Fibroblast of peridontal ligament (primary cell): ENCODE measurements around the gene PCYT2.
"Not testable (repeated sequence)": the region's sequence is repeated elsewhere in the genome, so short reads cannot be mapped to it uniquely, and the experiment has no call there.

Source experiments
- DNase-seq: peaks from one replicate; pipeline ENCODE4 v3.0.0-alpha.2; 2010; ENCODE audit errors: extremely low read depth

PCYT2 gene

DNA sequence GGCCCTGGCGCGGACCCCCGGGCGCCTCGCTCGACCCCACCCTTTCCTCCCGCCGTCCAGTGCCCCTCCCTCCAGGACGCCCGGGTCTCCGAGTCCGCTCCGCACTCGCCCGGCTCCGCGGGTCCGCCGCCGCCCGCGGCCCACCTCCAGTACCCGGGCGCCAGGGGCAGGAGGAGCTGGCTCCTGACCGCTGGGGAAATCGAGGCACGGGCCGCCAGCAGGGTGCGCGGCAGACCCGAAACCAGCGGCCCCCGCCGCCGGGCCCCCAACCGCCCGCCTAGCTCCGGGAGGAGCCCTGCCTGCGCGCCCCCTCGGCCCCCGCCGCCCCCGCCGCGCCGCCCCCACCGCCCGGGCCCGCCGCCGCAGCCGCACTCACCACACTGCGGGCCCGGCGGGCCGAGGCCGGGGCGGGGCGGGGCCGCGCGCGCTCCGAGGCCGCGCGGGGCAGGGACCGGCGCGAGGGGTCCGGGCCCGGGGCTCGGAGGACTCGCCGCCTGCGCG is 16.0 kb upstream of the PCYT2 start:
- DNase-seq: no peak

- DNase-seq: peak; percentile 81
Observed at GRCh38 chr17:81926451-81927151, 15.4 kb upstream of the PCYT2 start.

- no peak for DNase-seq
Observed at GRCh38 chr17:81925860-81926450, 14.8 kb upstream of the PCYT2 start.

- DNase-seq: no peak
Observed at GRCh38 chr17:81924557-81925532, 13.6 kb upstream of the PCYT2 start.

DNA sequence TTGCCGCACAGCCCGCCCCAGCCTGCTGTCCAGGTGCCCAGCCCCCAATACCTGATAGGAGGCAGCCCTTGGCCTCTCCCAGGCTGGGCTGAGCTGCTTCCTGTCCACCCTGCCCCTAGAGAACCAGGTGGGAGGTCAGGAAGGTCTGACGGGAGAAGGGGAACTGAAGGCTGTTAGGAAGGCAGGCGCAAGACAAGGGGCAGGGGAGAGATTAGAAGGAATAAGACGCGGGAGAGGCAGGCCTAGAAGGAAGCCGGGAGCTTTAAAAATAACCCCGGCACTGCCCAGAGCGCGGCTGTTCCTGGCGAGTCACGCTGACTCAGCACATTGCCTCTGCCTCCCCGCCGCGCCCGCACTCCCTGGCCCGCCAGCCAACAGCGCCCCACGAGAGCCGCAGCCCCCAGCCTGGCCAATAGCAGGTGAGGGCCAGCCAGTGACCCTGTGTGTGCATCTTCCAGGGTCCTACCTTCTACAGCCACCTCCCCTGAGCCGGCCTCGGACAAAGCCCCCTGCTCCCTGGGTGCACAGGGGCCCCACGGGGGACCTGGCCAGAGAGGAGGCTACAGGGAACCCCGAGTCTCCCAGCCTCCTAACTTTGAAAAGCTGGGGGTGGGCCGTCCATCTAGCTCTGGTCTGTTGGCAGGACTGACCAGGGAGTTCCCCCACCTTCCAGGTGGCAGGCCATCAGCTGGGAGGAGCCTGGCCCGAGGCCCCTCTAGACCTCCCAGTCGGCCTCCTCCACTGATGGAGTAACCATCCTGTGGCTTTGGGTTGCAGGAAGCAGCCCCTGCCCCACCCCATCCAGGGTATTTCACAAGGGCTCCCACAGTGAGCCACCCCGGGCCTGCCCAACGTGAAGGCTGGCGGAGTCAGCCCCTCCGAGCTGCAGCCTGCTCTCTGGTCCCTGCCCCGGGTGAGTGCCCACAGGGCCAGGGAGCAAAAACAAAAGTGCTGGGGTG is 12.4 kb upstream of the PCYT2 start:
- DNase-seq: peak; percentile 81

- no peak for DNase-seq
Observed at GRCh38 chr17:81922566-81923301, 11.5 kb upstream of the PCYT2 start.

- DNase-seq: no peak
Observed at GRCh38 chr17:81921996-81922565, 10.9 kb upstream of the PCYT2 start.

DNA sequence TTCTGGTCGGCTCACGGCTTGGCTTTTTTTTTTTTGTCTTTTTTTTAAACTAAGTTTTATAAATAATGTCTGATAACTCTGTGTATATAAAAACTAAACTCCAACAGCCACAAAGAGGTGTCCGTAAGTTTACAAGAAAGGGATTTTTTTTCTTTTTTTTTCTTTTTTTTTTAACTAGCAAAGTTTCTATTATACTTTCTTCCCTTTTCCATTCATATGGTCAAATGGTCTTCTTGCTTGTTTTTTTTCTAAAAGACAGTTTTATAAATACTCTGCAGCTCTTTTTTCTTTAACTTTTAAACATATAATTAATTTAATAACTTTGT is 10.3 kb upstream of the PCYT2 start:
- no peak for DNase-seq

DNA sequence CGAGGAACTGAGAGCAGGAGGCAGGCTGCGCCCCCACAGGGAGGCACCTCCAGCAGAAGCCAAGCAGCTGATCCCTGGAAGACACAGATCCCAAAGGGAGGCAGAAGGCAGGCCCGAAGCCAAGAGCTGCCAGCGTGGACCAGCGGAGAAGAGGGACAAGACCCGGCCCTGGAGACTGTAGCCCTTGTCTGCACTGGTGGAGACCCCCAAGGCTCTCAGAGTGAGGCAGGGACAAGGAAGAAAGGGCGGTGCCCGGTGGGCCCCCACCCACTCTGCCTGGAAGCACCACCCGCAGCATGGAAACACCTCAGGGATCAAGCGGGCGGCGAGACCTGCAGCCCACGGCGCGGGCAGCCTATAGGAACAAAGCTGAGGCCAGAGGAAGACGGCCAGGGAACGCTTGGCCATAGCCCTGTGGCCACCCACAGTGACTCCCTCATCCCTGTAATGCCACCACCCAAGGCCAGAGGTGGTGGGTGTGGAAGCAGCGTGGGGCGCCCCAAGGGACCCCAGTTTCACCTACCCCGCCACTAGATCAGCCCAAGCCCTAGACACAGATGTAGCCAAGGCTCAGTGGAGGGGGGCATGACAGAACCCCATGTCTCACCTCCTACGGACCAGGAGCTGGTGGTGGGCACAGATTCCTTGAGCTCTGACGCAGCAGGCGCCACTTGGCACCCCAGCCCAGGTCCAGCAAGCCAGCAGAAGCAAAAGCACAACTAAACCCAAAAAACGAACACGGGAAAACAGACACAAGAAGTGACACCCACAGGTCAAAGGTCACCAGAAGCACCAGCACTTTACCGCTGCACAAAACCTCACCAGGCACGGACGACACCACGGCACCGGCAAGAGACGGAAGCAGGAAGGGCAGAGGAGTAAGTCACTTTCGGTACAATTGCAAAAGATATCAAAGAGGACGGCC is 9.7 kb upstream of the PCYT2 start:
- no peak for DNase-seq

- DNase-seq: no peak
Observed at GRCh38 chr17:81918832-81919545, 7.8 kb upstream of the PCYT2 start.

DNA sequence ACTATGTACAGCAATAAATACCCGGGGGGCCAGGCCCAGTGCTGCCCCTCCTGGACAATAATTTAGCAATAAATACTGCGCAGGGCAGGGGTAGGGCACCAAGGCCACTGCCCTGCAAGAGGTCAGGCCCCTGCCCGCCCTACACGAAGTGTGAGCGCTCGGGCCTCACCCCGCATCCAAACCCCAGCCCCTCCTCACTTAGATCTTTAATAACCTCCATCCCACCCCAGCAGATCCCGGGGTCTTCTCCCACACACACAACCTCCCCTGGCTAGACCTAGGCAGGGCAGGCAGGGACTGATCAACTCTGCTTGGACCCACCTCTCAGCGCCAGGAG is 7.1 kb upstream of the PCYT2 start:
- DNase-seq: not testable (repeated sequence)

GRCh38 chr17:81917565-81918332 is 6.5 kb upstream of the PCYT2 start, which contains the start of gene SIRT7:
Gene SIRT7 (minus strand): TSS chr17:81918176. CDS start chr17:81918131, 45 bp downstream.
- DNase-seq: peak; percentile 51

- peak; percentile 69 for DNase-seq
Observed at GRCh38 chr17:81916234-81917001, 5.2 kb upstream of the PCYT2 start.

DNA sequence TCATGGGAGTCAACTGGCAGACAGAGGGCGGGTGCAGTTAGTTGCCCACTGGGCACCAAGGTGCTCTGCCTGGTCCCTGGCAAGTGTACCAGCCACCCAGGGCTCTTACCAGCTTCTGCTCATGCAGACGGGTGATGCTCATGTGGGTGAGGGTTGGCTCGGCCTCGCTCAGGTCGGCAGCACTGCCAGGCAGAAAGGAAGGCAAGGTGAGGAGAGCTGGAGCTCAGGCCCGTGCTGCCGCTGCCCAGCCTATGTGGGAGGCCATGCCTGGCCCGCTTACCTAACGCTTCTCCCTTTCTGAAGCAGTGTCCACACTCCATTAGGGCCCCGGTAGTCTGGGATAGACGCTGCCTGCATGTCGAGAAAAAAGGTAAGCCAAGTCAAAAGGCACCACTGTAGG is 4.1 kb upstream of the PCYT2 start:
- DNase-seq: no peak

GRCh38 chr17:81914103-81914850 is 3.1 kb upstream of the PCYT2 start:
- no peak for DNase-seq

DNA sequence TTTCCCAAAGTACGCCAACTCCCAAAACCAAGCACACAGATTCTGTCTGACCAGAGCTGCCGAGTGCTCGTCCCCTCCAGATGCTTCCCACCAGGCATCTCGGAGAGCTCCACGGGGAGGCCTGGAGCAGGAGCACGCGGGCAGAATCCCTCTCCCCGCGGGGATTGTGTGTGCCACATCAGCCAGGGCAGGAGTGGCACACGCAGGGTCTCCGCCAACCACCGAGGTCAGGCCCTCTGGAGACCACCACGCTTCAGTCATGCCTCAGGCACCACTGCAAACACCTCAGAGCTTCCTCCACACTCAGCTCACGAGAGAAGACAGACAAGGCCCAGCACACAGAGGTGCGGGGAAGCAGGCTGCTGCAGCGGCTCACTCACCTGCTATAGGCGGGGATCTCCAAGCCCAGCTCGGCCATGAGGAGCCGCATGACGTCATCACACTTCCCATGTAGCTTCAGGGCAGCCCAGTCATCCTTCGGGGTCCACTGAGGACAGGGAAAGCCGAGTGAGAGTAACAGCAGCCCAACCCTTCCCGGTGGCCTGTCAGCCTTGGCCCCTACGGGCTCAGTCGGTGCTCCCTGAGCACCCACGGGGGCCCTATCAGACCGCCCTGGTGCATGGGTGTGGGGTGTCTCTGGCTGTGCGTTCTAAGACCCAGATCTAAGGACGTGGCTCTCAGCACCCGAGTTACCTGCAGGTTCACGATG is 2.3 kb upstream of the PCYT2 start:
- no peak for DNase-seq
